Activated CD4-positive, alpha-beta T cell treated with anti-CD3 and anti-CD28 coated beads, Interleukin-10, Interleukin-2, amounts not matched to agents 100 ng/mL and 50 ng/mL, durations not matched to agents 16 hours and 8 hours (primary cell): Measurements from ENCODE around the gene IL4I1.
"Not testable (repeated sequence)": the region's sequence is repeated elsewhere in the genome, so short reads cannot be mapped to it uniquely, and the experiment has no call there.

Experiments
- DNase-seq: peaks from one replicate; pipeline ENCODE4 v3.0.0-alpha.2; 2020

IL4I1 gene, protein sequence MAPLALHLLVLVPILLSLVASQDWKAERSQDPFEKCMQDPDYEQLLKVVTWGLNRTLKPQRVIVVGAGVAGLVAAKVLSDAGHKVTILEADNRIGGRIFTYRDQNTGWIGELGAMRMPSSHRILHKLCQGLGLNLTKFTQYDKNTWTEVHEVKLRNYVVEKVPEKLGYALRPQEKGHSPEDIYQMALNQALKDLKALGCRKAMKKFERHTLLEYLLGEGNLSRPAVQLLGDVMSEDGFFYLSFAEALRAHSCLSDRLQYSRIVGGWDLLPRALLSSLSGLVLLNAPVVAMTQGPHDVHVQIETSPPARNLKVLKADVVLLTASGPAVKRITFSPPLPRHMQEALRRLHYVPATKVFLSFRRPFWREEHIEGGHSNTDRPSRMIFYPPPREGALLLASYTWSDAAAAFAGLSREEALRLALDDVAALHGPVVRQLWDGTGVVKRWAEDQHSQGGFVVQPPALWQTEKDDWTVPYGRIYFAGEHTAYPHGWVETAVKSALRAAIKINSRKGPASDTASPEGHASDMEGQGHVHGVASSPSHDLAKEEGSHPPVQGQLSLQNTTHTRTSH

DNA sequence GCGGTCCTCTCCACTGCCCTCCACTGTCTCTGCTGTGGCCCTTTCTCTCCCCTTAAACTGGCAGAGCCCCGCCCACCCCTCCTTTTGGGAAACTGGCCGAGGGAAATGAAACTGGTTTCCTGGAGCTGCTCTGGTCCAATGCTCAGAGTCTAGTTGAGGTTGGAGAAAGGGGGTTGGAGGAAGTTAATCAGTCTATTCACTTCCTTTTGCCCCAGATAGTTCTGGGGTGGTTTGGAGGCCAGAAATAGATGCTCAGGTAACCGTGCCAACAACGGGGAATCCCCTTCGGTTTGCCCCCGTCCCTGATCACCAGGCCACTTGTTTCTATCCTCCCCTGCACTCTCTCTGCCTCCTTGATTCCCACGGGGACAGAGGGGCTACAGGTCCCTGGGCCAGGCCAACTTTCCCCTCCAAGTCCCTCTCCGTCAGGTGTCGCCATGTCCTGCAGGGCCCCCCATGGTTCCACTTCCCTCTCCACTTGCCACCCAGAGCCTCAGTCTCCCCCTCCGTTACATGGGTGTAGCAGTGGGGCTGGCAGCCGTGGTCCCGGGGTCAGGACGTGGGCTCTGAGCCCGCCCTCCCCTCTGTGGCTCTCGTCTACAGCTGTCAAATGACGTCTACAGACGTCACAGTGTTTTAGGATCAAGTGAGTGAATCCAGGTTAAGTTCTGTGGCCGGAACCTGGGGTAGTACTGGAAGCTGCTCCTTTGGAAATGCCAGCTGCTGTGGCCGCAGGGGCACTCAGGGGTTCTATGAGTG, at the start of gene IL4I1:
Gene IL4I1, minus strand, starts transcription at position 25 of the 759 bp plus-strand sequence. CDS start 727 bp downstream, outside the sequence.
- DNase-seq = peak; percentile 83

GRCh38 chr19:49946415-49946814, 49.7 kb upstream of the IL4I1 start:
- DNase-seq = no peak

GRCh38 chr19:49944567-49944966, 47.9 kb upstream of the IL4I1 start:
- peak; percentile 72 for DNase-seq

DNA sequence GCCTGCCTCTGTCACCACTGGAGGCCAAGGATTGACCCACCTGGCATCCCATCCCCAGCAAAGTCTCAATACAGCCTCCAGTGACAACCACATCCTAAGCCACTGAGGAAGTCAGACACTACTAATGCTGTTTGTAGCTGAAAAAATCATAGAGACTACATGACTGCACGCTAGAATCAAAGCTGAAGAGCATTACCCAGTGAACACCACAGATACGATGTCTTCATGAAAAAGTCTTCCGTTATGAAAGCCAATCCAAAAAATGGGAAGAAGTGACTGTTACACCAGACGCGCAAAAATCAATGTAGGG, 43.8 kb upstream of the IL4I1 start:
- DNase-seq = no peak

DNA sequence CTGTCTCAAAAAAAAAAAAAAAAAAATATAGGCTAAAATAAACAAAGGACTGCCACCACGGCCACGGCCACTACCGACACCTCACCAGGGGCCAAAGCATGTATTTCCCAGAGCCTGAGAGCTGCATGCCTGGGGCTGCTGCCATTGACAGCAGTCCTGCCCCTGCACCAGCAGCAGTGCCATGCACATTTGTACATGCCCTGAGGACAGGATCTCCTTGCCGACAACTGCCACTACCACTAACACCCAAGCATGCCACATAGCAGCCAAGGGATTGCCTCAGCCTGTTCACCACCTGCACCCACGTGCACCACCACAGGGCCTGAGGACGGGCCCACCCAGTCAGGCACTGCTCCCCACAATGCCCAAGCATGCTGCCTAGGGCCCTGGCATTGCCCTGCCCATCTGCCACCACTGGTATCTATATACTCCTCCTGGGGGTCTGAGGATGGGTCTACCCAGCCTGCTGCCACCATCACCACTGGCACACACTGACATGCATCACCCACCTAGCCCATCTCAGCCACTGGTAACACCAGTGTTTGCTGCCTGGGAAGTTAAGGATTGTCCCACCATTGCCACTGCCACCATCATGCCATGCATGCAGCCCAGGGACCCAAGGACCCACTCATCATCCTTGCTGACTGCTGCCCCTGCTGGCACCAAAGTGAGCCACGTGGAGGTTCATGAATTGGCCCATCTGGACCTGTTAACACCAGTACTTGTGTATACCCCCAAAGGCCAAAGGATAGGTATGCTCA, 43.2 kb upstream of the IL4I1 start:
- no peak for DNase-seq

GRCh38 chr19:49938662-49939061, 42.0 kb upstream of the IL4I1 start:
- no peak for DNase-seq

GRCh38 chr19:49937750-49938381, 41.2 kb upstream of the IL4I1 start:
- DNase-seq = peak; percentile 82

DNA sequence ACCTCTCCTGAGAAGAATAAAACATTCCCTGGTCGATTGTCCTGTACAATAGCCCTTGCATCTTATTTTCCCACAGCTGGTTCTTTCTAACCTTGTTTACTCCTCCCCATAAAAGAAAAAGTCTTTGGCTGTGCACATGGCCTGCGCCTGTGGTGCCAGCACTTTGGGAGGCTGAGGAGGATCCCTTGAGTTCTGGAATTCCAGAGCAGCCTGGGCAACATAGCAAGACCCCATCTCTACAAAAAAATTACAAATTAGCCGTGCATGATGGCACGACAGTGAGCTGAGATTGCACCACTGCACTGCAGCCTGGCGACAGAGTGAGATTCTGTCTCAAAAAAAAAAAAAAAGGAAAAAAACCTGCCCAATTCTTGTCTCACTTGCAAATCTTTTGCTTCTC, 39.9 kb upstream of the IL4I1 start:
- DNase-seq = no peak

DNA sequence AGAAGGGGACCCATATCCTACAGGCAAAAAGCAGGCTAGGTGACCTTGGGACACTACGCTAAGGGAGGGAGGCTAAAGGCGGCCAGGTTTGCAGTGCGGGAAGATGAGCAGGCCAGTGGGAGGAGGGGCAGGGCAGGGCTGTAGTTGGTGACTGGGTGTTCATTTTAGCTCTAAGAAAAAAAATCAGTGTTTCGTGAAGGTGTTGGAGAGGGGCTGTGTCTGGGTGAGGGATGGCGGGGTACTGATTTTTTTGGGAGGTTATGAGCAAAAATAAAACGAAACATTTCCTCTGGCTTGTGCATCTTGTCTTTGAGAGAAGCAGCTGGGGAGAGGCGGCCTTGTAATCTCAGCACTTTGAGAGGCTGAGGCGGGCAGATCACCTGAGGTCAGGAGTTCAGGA, 37.0 kb upstream of the IL4I1 start:
- DNase-seq = no peak

- DNase-seq = peak; percentile 62
Measured at GRCh38 chr19:49932731-49933131, 36.0 kb upstream of the IL4I1 start.

- peak; percentile 31 for DNase-seq
Measured at GRCh38 chr19:49932041-49932451, 35.4 kb upstream of the IL4I1 start.

DNA sequence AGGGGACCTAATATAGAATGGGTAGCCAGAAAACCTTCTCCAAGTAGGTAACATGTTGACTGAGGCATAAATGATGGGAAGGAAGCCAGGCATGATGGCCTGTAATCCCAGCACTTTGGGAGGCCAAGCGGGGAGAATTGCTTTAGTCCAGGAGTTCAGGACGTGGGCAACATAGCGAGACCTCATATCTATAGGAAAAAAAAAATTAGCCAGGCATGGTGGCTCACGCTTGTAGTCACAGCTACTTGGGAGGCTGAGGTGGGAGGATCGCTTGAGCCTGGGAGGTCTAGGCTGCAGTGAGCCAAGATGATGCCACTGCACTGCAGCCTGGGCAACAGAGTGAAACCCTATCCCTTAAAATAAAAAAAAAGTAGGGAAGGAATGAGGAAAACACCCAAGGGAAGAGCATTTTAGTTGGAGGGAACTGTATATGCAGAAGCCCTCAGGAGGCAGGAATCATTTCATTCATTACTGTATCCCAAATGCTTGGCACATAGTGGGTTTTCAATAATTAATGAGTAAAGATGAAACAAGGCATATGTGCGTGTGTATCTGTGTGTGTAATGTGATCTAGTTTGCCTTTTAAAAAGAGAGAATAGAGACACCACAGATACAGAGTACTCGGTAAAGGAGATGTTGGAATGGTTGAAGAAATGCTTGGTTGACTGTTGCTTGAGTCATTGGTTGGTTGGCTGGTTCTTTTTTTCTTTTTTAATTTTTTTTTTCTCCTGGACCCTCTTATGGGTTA, 34.8 kb upstream of the IL4I1 start:
- no peak for DNase-seq

DNA sequence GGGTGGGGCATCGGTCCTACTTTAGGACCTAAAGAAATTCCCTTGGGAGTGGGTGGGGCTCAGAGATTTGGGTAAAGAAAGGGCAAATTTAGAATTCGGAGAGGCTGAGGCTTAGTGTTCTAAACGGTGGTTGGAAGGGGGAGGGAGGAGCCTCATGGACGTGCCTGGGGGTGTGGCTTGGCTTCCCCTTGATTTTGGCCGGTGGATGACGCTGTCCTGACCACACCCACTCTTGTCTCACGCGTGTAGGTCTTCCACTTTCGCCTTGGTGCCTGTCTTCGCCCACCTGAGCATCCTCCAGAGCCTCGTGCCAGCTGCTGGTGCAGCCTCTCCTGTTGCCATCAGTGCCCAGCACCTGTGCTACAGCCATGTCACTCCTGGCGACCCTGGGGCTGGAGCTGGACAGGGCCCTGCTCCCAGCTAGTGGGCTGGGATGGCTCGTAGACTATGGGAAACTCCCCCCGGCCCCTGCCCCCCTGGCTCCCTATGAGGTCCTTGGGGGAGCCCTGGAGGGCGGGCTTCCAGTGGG, 33.9 kb upstream of the IL4I1 start:
- no peak for DNase-seq

- DNase-seq = peak; percentile 97
Measured at GRCh38 chr19:49929611-49930482, 33.2 kb upstream of the IL4I1 start.

GRCh38 chr19:49929121-49929610, 32.5 kb upstream of the IL4I1 start, which contains the start of the genes ATF5 and NUP62:
Gene ATF5, plus strand, starts transcription at chr19:49929205. Its CDS starts 1,646 bp downstream, at chr19:49930851.
Gene NUP62, minus strand, starts transcription at chr19:49929504. Its CDS starts 19,697 bp downstream, at chr19:49909807.
- DNase-seq = peak; percentile 95

DNA sequence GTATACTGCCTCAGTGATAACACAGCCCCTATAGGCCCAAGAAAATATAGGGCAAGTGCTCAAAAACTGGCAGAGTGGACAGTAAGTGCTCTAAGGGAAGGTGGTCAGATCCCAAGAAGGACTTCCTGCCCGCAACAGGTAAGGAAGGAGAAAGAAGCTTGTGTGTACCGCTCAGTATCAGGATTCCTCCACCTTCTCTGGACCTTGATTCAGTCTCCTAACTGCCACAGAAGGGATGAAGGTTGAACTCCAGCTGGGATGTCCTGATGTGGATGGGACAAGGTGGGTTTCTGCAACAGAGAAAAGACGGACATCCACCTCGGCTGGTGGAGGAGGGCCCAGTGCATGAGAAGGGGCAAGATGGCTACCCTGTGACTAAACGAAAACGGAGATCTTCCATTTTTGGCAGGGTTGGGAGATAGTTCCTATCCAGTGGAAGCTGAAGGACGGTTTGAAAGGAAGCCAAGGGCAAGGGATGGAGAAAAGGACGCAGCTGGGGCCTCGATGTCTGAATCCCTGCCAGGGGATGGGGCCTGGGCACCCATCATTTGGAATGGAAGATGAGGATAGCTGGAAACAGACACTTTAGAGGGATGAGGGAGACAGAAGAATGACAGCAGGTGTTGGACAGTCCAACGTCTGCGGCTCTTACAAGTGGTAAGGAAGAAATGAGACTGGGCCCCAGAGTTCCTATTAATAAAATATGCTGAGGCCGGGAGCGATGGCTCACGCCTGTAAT, 31.0 kb upstream of the IL4I1 start:
- DNase-seq = no peak

GRCh38 chr19:49926515-49926914, 29.8 kb upstream of the IL4I1 start:
- DNase-seq = no peak

DNA sequence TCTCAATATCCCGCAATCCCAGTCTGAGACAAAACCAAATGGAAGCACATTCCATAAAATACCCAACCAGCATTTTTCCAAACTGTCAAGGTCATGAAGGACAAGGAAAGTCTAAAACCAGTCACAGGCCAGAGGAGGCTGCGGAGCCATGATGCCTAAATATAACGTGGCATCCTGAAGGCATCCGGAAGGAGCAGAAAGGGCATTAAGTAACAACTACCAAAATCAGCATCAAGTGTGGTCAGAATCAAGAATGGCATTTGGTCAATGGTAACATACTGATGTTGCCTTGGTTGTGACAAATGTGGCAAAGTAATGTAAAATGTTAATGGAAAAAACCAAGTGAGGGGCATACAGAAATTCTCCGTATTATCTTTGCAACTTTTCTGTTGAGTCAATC, 28.8 kb upstream of the IL4I1 start:
- no peak for DNase-seq

DNA sequence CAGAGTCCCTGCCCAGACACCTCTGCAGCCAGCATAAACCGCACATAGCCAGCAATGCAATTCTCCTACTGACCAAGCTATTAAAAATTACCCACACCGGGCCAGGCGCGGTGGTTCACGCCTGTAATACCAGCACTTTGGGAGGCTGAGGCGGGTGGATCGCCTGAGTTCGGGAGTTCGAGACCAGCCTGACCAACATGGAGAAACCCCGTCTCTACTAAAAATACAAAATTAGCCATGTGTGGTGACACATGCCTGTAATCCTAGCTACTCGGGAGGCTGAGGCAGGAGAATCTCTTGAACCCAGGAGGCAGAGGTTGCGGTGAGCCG, 28.2 kb upstream of the IL4I1 start:
- not testable (repeated sequence) for DNase-seq
